Liver (tissue), 3 donors: ENCODE measurements around the gene MAFF.

Experiments used
- CTCF ChIP-seq: fragments of 150-350 bp; IDR thresholded peaks from 2 replicates; pipeline ENCODE4 v1.5.1; 2017; ENCODE audit warnings: improper control_type of control experiment, low read depth, low read length; ENCODE audit not compliant: missing input control
- GABPA ChIP-seq, 2 donors: IDR thresholded peaks in 1 of 2; conservative IDR thresholded peaks in 1 of 2; 2 replicates each; pipeline ENCODE4 v1.6.1; 2016; ENCODE audit warnings: antibody characterized with exemption in 2 of 2, mild to moderate bottlenecking in 1 of 2, moderate library complexity in 1 of 2
- donor health status: healthy.
- donor health status: healthy.

GRCh38 chr22:38257181-38257580 lies 55.4 kb downstream of the MAFF start:
- TF ChIP-seq CTCF: no peak
- no peak for TF ChIP-seq GABPA (IDR thresholded peaks at IDR 0.05 in 1 of 2, conservative IDR thresholded peaks at IDR 0.05 in 1 of 2)
